ENCODE data around the gene NUAK1. TPM values are rescaled to one million over a fixed set of nuclear protein-coding genes. Genes with fewer than 3 reads are reported as not detected.

Gene NUAK1
- total and polyA plus RNA-seq, 4 donors: 2.9 to 14.1 (median 9.2) TPM

- Histone ChIP-seq H3K36me3 (ENCODE audit: control insufficient read depth in 4 of 4, insufficient read depth in 4 of 4, low read length in 4 of 4) (no peaks in the 10 kb centered on the region), H3K4me3 (no peak overlapping the region), H3K27ac (ENCODE audit: low read depth in 1 of 2, low read length in 1 of 2) (peak overlapping the region; percentile 20 to 95), H3K27me3 (ENCODE audit: control insufficient read depth in 3 of 3, insufficient read depth in 3 of 3, low read length in 2 of 3) (no peaks in the 10 kb centered on the region), H3K9me3 (ENCODE audit: control insufficient read depth in 4 of 4, insufficient read depth in 3 of 4, low read length in 3 of 4) (no peaks in the 10 kb centered on the region), H3K9ac (ENCODE audit: insufficient read depth in 1 of 2, low read length in 2 of 2) (no peak overlapping the region), H3K4me1 (ENCODE audit: control insufficient read depth in 5 of 5, insufficient read depth in 5 of 5, low read length in 5 of 5) (peaks cover 7 to 28% (median 8%) of the 10 kb centered on the region in 5 donors)
- ATAC-seq (ENCODE audit: insufficient read depth, low FRiP score) (no peak), DNase-seq (no peak)
- 93 to 94% methylated on average over 6 of the region's 6 CpGs for WGBS, 2 donors
- TF ChIP-seq, protein P1, sequence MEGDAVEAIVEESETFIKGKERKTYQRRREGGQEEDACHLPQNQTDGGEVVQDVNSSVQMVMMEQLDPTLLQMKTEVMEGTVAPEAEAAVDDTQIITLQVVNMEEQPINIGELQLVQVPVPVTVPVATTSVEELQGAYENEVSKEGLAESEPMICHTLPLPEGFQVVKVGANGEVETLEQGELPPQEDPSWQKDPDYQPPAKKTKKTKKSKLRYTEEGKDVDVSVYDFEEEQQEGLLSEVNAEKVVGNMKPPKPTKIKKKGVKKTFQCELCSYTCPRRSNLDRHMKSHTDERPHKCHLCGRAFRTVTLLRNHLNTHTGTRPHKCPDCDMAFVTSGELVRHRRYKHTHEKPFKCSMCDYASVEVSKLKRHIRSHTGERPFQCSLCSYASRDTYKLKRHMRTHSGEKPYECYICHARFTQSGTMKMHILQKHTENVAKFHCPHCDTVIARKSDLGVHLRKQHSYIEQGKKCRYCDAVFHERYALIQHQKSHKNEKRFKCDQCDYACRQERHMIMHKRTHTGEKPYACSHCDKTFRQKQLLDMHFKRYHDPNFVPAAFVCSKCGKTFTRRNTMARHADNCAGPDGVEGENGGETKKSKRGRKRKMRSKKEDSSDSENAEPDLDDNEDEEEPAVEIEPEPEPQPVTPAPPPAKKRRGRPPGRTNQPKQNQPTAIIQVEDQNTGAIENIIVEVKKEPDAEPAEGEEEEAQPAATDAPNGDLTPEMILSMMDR (IDR thresholded peaks at IDR 0.05; ENCODE audit: control extremely low read depth, extremely low read depth): no peak
Measured at GRCh38 chr12:106091446-106091820, 47.3 kb downstream of the NUAK1 start.

- Histone ChIP-seq H3K27ac (ENCODE audit: low read depth in 1 of 2, low read length in 1 of 2) (peak overlapping the region; percentile 61 to 95), H3K4me1 (ENCODE audit: control insufficient read depth in 5 of 5, insufficient read depth in 5 of 5, low read length in 5 of 5) (peaks cover 3 to 23% (median 8%) of the 10 kb centered on the region in 5 donors), H3K4me3 (no peak overlapping the region), H3K27me3 (ENCODE audit: control insufficient read depth in 3 of 3, insufficient read depth in 3 of 3, low read length in 2 of 3) (no peaks in the 10 kb centered on the region), H3K9me3 (ENCODE audit: control insufficient read depth in 4 of 4, insufficient read depth in 3 of 4, low read length in 3 of 4) (no peaks in the 10 kb centered on the region), H3K9ac (ENCODE audit: insufficient read depth in 1 of 2, low read length in 2 of 2) (no peak overlapping the region), H3K36me3 (ENCODE audit: control insufficient read depth in 4 of 4, insufficient read depth in 4 of 4, low read length in 4 of 4) (no peaks in the 10 kb centered on the region)
- TF ChIP-seq, protein P1 (IDR thresholded peaks at IDR 0.05; ENCODE audit: control extremely low read depth, extremely low read depth): no peak
- ATAC-seq (ENCODE audit: insufficient read depth, low FRiP score): no peak
- DNase-seq: peak in 2 of 3 donors; percentile 59 to 65
- 69 to 81% methylated on average over 10 of the region's 10 CpGs for WGBS, 2 donors
Measured at GRCh38 chr12:106090591-106091445, 47.9 kb downstream of the NUAK1 start.

GRCh38 chr12:106089935-106090334 is 48.8 kb downstream of the NUAK1 start:
- no peak for ATAC-seq (ENCODE audit: insufficient read depth, low FRiP score)
- TF ChIP-seq, protein P1 (IDR thresholded peaks at IDR 0.05; ENCODE audit: control extremely low read depth, extremely low read depth): no peak
- DNase-seq: no peak
- Histone ChIP-seq H3K4me1 (ENCODE audit: control insufficient read depth in 5 of 5, insufficient read depth in 5 of 5, low read length in 5 of 5) (peaks cover 3 to 23% (median 8%) of the 10 kb centered on the region in 5 donors), H3K36me3 (ENCODE audit: control insufficient read depth in 4 of 4, insufficient read depth in 4 of 4, low read length in 4 of 4) (peaks cover 0 to 6% (median 0%) of the 10 kb centered on the region in 4 donors), H3K27ac (ENCODE audit: low read depth in 1 of 2, low read length in 1 of 2) (peak overlapping the region; percentile 61 to 95), H3K9ac (ENCODE audit: insufficient read depth in 1 of 2, low read length in 2 of 2) (no peak overlapping the region), H3K27me3 (ENCODE audit: control insufficient read depth in 3 of 3, insufficient read depth in 3 of 3, low read length in 2 of 3) (no peaks in the 10 kb centered on the region), H3K9me3 (ENCODE audit: control insufficient read depth in 4 of 4, insufficient read depth in 3 of 4, low read length in 3 of 4) (no peaks in the 10 kb centered on the region), H3K4me3 (no peak overlapping the region)
- 75 to 80% methylated on average over 3 of the region's 3 CpGs for WGBS, 2 donors
